GM20000 (cell line): ENCODE data around the gene IMMP2L.

Experiments
- DNase-seq: peaks from one replicate; pipeline ENCODE4 v3.0.0; 2012; ENCODE audit warnings: low spot score
- TF ChIP-seq, protein P1 (sequence below): IDR thresholded peaks from 2 replicates; pipeline ENCODE4 v1.5.1; 2012; ENCODE audit warnings: mild to moderate bottlenecking, control low read depth; ENCODE audit errors: extremely low read depth, missing control alignments

Gene IMMP2L

GRCh38 chr7:110754649-110755048 lies 807.6 kb downstream of the IMMP2L start:
- TF ChIP-seq, protein P1, sequence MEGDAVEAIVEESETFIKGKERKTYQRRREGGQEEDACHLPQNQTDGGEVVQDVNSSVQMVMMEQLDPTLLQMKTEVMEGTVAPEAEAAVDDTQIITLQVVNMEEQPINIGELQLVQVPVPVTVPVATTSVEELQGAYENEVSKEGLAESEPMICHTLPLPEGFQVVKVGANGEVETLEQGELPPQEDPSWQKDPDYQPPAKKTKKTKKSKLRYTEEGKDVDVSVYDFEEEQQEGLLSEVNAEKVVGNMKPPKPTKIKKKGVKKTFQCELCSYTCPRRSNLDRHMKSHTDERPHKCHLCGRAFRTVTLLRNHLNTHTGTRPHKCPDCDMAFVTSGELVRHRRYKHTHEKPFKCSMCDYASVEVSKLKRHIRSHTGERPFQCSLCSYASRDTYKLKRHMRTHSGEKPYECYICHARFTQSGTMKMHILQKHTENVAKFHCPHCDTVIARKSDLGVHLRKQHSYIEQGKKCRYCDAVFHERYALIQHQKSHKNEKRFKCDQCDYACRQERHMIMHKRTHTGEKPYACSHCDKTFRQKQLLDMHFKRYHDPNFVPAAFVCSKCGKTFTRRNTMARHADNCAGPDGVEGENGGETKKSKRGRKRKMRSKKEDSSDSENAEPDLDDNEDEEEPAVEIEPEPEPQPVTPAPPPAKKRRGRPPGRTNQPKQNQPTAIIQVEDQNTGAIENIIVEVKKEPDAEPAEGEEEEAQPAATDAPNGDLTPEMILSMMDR = no peak
- DNase-seq = no peak

- DNase-seq = no peak
These were observed 811.2 kb downstream of the IMMP2L start for GRCh38 chr7:110750931-110751605.

DNA sequence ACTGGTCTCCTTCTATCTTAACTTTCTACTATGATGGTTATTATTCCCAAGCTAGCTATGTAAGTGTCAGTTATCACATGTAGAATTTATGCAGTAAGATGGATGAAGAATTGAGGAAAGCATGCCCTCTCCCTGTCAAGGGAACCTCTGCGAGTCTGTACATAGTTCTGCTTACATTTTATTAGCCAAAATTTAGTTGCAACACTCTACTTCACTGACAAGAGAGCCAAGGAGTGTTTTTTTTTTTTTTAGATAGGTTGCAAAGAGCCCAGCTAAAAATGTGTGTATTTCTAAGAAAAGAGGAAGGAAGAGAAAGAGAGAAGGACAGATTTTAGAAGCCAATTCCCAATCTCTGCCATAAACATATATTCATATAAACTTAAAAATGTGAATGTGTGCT lies 829.1 kb downstream of the IMMP2L start:
- TF ChIP-seq, protein P1 = no peak
- DNase-seq = no peak

More at GRCh38 chr7:110750931-110751605, 811.2 kb downstream of the IMMP2L start:
- TF ChIP-seq, protein P1 = no peak

- DNase-seq = no peak
- TF ChIP-seq, protein P1 = no peak
These were observed 837.5 kb downstream of the IMMP2L start for GRCh38 chr7:110724811-110725210.

DNA sequence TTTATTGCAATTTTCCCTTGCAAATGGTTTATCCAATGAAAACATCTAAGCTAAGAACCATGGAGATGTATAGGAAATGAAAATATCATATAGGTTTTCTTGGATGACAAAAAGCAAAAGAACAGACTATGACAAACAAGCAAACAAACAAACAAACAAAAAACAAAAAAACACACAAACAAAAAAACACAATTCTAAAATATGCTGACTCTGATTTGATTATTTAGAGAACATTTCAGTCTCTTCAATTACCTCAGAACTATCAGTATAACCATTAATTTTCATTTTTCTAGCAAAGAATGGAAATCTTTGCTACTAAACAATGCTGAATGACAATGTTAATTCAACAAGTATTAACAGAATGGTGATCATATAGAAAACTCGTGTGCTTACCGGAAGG lies 840.9 kb downstream of the IMMP2L start:
- no peak for DNase-seq
- TF ChIP-seq, protein P1 = no peak

- TF ChIP-seq, protein P1 = no peak
- no peak for DNase-seq
These were observed 841.7 kb downstream of the IMMP2L start for GRCh38 chr7:110720626-110721025.

GRCh38 chr7:110719741-110720140 lies 842.6 kb downstream of the IMMP2L start:
- TF ChIP-seq, protein P1 = no peak
- no peak for DNase-seq
